ENCODE results near the gene ATAD3A. TPM values are rescaled to one million over a fixed set of nuclear protein-coding genes. Genes with fewer than 3 reads are reported as not detected.
A peak's percentile ranks its signal among the peaks of the same experiment; 100 is the strongest.
"Not testable (repeated sequence)": the region's sequence is repeated elsewhere in the genome, so short reads cannot be mapped to it uniquely, and the experiment has no call there.

ATAD3A gene
- total and polyA plus RNA-seq, 7 donors: 8.6 to 40.4 (median 12.8) TPM

DNA sequence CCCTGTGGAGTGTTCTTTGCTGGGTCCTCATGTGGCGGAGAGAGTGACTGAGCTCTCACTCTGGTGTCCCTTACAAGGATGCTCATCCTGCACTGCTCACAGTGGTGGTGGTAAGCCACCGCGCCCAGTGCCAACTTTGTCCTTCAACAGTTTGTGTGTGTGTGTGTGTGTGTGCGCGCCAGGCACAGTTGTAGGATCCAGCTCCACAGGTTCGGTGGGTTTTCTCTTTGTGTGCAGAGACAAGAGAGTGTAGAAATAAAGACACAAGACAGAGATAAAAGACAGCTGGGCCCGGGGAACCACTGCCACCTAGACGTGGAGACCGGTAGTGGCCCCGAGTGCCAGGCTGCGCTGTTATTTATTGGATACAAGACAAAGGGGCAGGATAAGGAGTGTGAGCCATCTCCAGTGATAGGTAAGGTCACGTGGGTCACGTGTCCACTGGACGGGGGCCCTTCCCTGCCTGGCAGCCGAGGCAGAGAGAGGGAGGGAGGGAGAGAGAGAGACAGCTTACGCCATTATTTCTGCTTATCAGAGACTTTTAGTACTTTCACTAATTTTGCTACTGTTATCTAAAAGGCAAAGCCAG lies 7.1 kb upstream of the ATAD3A start:
- Histone ChIP-seq H3K4me1 (peaks cover 0 to 14% (median 6%) of the 10 kb centered on the region in 4 donors), H3K27ac (peak overlapping the region; percentile 66 to 81 (median 78))

DNA sequence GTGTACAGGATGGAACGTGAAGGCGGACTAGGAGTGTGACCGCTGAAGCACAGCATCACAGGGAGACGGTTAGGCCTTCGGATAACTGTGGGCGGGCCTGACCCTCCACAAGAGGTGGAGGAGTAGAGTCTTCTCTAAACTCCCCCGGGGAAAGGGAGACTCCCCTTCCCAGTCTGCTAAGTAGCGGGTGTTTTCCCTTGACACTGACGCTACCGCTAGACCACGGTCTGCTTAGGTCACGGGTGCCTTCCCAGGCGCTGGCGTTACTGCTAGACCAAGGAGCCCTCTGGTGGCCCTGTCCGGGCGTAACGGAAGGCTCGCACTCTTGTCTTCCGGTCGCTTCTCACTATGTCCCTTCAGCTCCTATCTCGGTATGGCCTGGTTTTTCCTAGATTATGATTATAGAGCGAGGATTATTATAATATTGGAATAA lies 6.6 kb upstream of the ATAD3A start:
- intact Hi-C loops (cut with DNase I); DNase-seq; H3K27me3 ChIP-seq; H3K9me3 ChIP-seq; H3K36me3 ChIP-seq: not testable (repeated sequence)
- Histone ChIP-seq H3K4me1 (peaks cover 0 to 14% (median 6%) of the 10 kb centered on the region in 4 donors), H3K27ac (peak overlapping the region; percentile 66 to 81 (median 78)), H3K4me3 (peak overlapping the region in 3 of 4 donors; percentile 10 to 14 (median 13))
- TF ChIP-seq, protein P1, sequence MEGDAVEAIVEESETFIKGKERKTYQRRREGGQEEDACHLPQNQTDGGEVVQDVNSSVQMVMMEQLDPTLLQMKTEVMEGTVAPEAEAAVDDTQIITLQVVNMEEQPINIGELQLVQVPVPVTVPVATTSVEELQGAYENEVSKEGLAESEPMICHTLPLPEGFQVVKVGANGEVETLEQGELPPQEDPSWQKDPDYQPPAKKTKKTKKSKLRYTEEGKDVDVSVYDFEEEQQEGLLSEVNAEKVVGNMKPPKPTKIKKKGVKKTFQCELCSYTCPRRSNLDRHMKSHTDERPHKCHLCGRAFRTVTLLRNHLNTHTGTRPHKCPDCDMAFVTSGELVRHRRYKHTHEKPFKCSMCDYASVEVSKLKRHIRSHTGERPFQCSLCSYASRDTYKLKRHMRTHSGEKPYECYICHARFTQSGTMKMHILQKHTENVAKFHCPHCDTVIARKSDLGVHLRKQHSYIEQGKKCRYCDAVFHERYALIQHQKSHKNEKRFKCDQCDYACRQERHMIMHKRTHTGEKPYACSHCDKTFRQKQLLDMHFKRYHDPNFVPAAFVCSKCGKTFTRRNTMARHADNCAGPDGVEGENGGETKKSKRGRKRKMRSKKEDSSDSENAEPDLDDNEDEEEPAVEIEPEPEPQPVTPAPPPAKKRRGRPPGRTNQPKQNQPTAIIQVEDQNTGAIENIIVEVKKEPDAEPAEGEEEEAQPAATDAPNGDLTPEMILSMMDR (IDR thresholded peaks at IDR 0.05): peak in 3 of 4 experiments; percentile 36 to 57 (median 53)
- WGBS, 2 donors: 14 to 15% methylated on average over 16 to 17 of the region's 22 CpGs

More for the DNA sequence above, 7.1 kb upstream of the ATAD3A start:
- H3K27me3 ChIP-seq; intact Hi-C loops (cut with DNase I); H3K9me3 ChIP-seq; H3K36me3 ChIP-seq: not testable (repeated sequence)
- peak overlapping the region in 3 of 4 donors; percentile 10 to 14 (median 13) for H3K4me3 ChIP-seq
- WGBS, 2 donors: 10 to 29% methylated on average over 16 of the region's 16 CpGs
- DNase-seq: peak; percentile 88
- TF ChIP-seq POLR2AphosphoS5 (IDR thresholded peaks at IDR 0.05): peak in 1 of 4 donors; percentile 17
- TF ChIP-seq, protein P1 (IDR thresholded peaks at IDR 0.05): peak; percentile 59 to 75 (median 66)

DNA sequence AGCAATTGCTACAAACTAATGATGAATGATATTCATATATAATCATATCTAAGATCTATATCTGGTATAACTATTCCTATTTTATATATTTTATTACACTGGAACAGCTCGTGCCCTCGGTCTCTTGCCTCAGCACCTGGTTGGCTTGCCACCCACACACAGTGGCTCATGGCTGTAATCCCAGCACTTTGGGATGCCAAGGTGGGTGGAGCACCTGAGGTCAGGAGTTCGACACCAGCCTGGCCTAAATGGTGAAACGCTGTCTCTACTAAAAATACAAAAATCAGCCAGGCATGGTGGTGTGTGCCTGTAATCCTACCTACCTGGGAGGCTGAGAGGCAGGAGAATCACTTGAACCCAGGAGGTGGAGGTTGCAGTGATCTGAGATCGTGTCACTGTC lies 6.2 kb upstream of the ATAD3A start:
- peaks cover 0 to 16% (median 9%) of the 10 kb centered on the region in 4 donors for H3K4me1 ChIP-seq
- WGBS, 2 donors: 62 to 79% methylated on average over 5 of the region's 5 CpGs
- intact Hi-C loops (cut with DNase I): not testable (repeated sequence)

DNA sequence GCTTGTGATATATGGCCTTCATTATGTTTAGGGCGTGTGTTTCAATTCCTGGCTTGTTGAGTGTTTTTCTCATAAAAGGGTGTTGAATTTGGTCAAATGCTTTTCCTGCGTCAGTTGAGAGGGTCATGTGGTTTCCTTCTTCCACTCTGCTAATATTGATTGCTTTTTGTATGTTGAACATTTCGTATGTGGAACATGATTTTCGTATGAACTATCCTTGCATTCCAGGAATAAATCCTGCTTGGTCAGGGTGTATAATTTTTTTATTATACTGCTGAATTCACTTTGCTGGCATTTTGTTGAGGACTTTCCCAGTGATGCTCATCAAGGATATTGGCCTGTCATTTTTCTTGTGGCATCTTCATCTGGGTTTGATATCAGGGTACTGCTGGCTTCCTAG lies 4.7 kb upstream of the ATAD3A start:
- WGBS, 2 donors: 92 to 94% methylated on average over 4 of the region's 4 CpGs
- Histone ChIP-seq H3K9me3 (no peaks in the 10 kb centered on the region), H3K4me3 (no peak overlapping the region), H3K4me1 (peaks cover 0 to 23% (median 13%) of the 10 kb centered on the region in 4 donors), H3K27ac (no peak overlapping the region), H3K27me3 (no peaks in the 10 kb centered on the region), H3K36me3 (no peaks in the 10 kb centered on the region)
- intact Hi-C loops (cut with DNase I): no loop called here
- DNase-seq: no peak
- TF ChIP-seq EP300 (IDR thresholded peaks at IDR 0.05) (no peak), POLR2AphosphoS5 (IDR thresholded peaks at IDR 0.05) (no peak), POLR2A (IDR thresholded peaks at IDR 0.05) (no peak)
- TF ChIP-seq, protein P1 (IDR thresholded peaks at IDR 0.05): no peak

More for the DNA sequence above, 6.2 kb upstream of the ATAD3A start:
- DNase-seq, H3K9me3 ChIP-seq, H3K4me3 ChIP-seq, H3K36me3 ChIP-seq, H3K27me3 ChIP-seq: not testable (repeated sequence)
- peak overlapping the region; percentile 66 to 81 (median 78) for H3K27ac ChIP-seq

DNA sequence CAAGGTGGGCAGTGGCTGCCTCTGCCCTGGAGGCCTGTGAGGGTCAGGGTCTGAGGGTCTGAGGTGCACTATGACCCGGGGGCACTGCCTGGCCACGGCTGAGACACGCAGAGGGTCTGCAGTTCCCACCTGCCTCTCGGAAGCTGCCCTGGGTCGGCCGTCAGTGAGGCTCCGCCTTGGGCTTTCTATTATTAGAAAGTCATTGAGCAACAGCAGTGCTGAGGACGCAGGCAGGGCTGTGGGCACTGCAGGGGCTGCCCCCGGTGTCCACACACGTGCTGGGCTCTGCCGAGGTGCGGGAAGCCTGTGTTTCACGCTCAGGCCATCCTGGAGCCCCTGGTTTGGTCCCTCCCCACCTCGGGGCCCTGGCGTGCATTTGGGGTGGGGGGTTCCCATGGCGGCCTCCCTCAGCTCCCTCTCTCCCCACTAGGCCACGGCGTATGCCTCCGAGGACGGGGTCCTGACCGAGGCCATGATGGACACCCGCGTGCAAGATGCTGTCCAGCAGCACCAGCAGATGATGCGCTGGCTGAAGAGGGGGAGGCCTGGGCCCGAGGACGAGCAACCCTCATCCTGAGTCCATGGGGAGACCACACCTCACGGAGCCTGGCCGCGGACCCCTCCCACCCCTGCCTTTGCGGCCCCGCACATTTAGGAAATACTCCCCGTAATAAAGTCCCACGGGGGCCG lies 3.0 kb upstream of the ATAD3A start:
- H3K27ac ChIP-seq; H3K36me3 ChIP-seq; DNase-seq; H3K4me3 ChIP-seq; H3K27me3 ChIP-seq; H3K9me3 ChIP-seq; intact Hi-C loops (cut with DNase I): not testable (repeated sequence)
- peaks cover 0 to 30% (median 19%) of the 10 kb centered on the region in 4 donors for H3K4me1 ChIP-seq
- WGBS, 2 donors: 82 to 84% methylated on average over 32 to 34 of the region's 34 CpGs

DNA sequence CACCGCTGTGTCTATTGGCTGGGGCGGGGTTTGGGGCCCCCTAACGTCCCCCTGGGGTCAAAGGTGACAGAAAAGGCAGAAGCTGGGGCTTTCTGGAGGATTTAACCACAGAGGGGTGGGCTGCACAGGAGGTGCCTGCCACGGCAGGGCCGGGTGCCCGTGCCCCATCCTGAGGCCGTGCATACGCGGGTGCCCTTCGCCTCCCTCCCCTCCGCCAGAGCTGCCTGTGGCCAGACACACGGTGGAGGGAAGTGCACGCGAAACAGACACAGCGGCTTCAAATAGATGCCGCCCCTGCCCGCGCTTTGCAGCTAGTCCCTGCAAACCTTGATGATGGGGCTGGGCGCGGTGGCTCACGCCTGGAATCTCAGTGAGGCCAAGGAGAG lies 2.5 kb upstream of the ATAD3A start:
- H3K27me3 ChIP-seq; intact Hi-C loops (cut with DNase I); H3K36me3 ChIP-seq; H3K27ac ChIP-seq; H3K4me3 ChIP-seq; H3K9me3 ChIP-seq; DNase-seq: not testable (repeated sequence)
- WGBS, 2 donors: 75 to 89% methylated on average over 19 to 21 of the region's 21 CpGs
- peaks cover 0 to 30% (median 19%) of the 10 kb centered on the region in 4 donors for H3K4me1 ChIP-seq
